Measurements from ENCODE around the gene BTF3.
"Not testable (repeated sequence)": the region's sequence is repeated elsewhere in the genome, so short reads cannot be mapped to it uniquely, and the experiment has no call there.

BTF3 gene

DNA sequence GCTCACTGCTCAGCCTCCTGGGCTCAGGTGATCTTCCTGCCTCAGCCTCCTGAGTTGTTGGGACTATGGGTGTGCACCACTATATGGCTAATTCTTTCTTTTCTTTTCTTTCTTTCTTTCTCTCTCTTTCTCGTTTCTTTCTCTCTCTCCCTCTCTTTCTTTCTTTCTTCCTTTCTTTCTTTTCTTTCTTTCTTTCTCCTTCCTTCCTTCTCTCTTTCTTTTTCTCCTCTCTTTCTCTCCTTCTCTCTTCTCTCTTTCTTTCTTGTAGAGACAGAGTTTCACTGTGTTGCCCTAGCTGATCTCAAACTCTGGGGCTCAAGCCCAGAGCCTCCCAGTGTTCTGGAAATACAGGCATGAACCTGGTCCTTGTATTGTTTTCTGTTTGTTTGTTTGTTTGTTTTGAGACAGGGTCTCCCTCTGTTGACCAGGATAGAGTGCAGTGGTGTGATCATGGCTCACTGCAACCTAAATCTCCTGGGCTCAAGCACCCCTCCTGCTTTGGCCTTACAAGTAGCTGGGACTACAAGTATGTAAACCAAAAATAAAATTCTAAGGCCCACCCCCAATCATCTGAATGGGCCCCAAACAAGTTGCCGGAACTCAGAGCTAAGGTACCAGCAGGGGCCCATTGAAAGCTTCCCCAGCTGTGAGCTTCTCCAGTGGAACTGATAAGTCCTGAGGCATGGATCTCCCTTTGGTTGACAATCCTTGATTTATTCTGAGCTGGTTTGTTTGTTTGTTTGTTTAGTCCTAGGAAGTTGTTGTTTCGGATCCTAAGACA is 11.9 kb upstream of the BTF3 start:
- no peak for DNase-seq

DNA sequence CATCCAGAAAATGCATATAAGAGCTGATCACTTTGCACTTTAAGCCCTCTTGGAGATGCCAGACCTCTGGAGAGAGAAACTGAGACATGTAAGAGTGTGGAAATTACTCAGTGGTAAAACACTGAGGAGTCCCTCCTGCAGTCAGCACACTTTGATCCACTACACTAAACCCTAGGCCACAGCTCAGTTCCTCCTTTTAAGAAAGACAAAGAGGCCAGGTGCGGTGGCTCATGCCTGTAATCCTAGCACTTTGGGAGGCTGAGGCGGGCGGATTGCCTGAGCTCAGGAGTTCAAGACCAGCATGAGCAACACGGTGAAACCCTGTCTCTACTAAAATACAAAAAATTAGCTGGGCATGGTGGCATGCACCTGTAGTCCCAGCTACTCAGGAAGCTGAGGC is 11.0 kb upstream of the BTF3 start:
- not testable (repeated sequence) for DNase-seq

DNA sequence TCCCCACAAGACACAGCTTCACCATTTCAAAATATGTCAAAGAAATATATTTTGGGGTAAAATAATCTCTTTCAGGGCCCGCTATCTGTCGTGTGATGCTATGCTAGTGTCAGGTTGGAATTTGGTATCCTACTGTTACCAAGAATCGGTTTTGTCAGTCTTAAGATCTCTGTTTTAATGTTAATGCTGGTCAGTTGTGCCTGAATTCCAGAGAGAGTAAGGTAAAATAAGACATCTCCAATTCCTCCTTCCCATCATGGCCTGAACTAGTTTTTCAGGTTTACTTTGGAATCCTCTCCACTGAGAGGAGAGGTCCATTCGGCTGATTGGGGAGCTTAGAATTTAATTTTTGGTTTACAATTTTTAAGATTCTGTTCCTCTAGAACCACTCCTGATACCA is 10.4 kb upstream of the BTF3 start:
- no peak for DNase-seq

DNA sequence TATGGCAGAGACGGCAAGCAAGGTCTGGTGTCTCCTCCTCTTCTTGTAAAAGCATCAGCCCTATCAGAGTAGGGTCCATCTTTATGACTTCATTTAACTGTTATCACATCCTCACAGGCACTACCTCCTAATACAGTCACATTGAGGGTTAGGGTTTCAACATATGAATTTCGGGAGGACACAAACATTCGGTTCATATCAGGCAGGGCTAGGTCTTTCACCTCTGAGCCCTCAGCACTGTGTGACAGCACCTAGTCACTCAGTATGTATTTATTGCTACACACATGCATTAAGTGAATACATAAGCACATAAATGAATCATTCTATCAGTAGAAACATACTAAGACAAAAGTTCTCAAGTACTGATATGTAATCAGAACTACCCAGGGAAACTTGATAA is 9.4 kb upstream of the BTF3 start:
- DNase-seq = no peak

DNA sequence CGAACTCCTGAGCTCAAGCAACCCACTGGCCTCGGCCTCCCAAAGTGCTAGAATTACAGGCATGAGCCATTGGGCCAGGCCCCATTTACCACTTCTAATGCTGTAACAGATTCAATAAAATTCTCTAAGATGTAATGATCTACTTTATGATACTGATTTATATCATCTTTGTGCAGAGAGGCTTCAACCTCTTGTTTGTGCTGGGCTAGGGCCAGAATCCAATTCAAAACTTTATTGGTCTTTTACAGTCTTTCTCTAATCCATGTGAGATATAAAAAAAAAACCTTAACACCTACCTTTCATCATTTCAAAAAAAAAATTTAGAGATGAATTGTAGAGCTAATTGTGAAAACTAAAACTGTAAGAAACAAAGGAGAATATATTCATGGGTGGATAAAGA is 8.2 kb upstream of the BTF3 start:
- DNase-seq = no peak

DNA sequence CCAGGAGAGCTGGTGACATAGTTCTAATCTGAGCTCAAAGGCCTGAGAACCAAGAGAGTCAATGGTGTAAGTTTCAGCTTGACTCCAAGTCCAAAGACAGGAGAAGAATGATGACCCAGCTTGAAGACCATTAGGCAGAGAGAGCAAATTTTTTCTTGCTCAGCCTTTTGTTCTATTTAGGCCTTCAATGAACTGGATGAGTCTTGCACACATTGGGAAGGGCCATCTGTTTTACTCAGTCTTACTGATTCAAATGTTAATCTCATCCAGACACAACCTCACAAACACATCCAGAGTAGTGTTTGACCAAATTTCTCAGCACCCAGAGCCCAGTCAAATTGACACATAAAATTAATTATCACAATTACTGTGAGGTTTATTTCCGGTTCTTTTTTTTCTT is 7.1 kb upstream of the BTF3 start:
- DNase-seq = no peak

DNA sequence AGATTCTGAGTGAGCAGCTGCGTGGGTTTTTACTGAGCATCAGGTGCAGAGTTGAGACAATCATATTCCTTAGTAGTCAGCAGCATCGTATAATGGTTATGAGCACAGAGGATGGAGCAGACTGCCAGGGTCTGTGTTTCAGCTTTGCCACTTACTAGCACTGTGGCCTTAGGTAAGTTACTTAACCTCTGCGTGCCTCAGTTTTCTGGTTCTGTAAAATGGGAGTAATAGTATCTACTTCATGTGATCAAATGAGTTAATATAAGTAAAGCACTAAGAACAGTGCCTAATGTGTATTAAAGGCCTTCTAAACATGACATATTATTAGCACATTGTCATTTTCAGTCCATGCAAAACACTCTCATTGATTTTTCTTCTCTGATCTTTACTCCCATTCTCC is 4.8 kb upstream of the BTF3 start:
- DNase-seq = no peak

DNA sequence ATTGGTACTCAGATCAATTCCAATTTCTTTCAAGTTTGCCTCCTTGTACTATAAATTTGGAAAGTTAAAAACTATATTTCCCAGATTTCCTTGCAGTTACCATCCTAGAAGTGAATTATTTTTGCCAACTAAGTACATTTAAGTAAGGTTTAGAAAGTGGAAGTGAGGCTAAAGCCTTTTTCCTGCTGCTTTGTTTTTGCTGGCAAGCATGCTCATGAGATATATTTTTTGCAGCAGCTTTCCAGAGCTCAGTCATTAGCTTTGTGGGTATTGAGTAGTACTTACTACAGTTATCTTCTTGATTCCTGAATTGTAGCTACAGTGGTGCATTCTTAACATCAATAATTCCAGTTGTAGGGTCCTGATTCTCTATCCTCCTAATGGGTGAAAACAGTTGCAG is 3.5 kb upstream of the BTF3 start:
- no peak for DNase-seq

DNA sequence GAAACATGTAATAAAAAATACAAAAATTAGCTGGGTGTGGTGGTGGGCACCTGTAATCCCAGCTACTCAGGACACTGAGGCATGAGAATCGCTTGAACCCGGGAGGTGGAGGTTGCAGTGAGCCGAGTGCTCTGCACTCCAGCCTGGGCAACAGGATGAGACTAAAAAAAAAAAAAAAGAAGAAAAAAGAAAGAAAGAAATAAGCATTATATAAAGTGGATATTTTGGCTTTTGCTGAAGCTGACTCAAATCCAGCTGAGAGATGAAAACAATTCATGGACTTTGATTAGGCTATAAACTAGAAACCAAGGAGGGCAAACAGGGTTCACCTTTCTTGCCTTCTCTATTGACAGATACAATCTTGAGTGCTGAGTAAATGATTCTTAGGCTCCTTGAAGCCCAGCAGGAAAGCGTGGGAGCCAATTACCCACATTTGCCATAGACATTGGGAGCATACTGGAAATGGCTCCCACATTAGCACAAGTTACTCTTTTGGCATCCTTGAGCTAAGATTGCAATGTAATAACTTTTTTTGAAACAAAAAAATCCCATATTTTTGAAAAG is 2.4 kb upstream of the BTF3 start:
- no peak for DNase-seq

DNA sequence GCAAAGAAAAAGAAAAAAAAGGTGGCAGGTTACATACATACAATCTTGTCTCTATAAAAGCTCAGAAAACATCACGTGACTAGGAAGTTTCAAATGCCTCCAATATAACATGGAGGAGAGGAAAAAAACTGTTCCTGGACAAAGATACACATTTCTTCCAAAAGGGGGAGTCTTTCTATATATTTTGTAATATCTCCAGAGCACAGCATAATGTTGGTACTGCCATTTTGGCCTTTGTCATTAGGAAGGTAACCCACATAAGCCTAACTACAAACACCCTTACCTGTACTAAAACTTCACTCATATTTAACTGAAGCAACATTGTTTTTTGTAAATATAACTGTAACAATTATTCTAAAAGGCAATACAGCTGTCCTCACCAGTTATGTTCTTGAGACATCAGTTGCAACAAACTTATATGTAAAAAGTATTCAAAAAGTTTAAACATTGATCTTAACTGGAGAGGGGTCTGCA is 1.2 kb upstream of the BTF3 start:
- DNase-seq = no peak

DNA sequence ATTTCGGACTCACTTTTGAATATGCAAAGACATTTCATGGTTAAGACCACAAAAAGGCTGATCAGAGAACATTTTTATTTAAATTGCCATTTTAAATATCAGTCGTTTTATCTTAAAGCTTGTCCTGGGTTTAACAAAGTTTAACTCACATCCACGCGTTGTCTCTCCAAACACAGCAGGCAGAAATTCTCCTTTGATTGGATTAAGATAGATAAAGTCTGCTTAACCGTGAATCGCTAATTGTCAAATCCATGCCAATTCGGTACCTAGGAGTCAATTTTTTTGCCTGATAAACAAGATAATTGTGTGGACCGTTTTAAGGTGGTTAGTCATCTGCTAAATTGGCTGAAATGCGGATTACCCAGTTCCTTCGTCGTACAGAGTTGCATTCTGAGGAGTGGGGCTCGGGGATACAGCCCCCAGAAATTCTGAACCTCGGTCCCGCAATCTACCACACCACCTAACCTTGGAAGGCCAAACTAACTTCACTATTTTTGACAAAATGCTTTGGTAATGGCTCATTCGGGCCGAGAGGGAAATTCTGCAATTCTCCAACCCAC is 665 bp upstream of the BTF3 start:
- no peak for DNase-seq

DNA sequence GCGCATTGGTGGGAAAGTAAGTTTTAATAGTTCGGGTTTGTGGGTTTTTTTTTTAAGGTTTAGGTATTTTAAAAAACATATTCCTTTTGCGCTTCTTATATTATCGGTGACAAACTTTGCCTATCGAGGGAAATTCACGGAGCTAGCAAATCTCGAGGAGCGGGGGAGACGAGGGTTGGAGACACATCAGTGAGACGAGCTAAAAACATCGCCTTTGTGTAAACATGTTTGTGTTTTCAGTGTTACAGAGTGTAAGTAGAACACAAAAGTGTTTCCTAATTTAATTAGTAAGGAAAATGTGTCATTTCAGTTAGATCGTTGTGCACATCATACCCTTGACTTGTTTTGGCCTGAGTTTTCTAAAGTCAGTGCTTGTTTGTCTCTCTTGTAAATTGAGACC is 945 bp downstream of the BTF3 start:
- DNase-seq = peak in 1 of 6 experiments; percentile 19

DNA sequence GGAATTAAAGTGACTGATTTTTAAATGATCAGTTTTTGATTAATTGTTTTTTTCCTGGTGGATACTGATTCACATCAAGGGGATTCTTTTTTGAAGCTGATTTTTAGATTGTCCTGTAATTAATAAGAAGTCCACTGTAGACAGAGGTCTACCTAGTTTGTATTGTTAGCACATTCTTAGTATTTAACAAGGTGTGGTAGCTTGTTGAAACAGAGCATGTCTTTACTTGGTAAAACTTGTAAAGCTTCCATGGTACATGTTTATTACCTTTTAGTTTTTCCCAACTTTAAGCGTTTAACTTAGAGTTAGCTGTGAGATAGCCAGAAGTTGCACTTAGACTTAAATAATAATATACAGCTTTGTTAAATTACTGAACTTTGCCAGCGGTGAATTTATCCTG is 1.5 kb downstream of the BTF3 start:
- no peak for DNase-seq

DNA sequence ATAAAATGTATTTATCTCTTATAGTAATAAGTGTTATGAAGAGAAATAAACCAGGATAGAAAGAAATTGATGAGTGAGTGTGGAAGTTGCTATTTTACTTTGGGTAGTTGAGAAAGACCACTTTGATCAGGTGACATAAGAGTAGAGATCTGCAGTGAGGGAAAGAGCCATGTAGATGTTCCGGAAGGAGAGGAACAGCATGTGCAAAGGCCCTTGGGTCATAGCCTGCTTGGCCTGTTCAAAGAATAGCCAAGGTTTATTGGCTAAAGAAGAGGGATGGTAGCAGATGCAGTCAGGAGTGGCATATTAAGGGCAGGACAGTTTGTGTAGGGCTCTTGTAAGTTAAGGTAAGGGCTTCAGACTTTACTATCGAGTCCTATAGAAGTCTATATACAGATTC is 3.2 kb downstream of the BTF3 start:
- DNase-seq = no peak

DNA sequence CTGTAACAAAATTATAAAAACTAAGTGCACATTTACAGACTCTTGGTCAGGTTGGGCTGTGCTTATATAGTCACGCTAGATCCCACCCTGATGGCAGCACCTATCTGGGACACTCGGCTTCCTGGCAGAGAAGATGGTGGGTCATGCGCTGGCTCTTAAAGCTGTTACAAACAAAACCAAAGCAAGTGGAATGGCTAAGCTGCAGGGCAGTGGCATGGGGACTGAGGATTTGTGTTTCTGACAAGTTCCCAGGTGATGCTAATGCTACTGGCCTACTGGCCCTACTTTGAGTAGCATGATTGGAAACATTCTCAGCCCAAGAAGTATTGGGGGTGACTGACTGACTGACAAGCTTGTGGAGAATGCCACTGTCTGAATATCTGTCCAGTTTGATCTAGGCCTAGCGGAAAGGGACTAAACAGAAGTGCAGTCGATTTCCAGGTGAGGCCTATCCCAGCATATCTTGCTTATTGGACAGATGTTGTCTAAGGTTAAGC is 8.3 kb downstream of the BTF3 start:
- DNase-seq = no peak

DNA sequence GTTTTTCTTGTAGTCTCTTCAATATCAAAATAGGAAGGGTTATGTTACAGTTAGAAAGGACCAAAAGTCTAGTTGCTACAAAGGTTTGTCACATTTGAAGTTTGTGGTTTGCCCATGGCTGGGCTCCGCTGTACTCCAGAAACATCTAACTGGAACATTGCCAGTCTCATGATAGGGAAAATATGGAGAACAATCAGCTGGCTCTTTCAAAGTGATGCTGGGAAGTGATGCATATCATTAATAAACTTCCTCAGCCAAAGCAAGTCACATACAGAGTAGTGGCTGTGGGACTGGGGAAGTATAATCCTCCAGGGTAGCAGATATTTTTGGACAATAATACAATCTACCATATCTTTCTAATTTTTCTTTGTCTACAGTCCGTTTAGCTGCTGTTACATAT is 8.8 kb downstream of the BTF3 start:
- no peak for DNase-seq

DNA sequence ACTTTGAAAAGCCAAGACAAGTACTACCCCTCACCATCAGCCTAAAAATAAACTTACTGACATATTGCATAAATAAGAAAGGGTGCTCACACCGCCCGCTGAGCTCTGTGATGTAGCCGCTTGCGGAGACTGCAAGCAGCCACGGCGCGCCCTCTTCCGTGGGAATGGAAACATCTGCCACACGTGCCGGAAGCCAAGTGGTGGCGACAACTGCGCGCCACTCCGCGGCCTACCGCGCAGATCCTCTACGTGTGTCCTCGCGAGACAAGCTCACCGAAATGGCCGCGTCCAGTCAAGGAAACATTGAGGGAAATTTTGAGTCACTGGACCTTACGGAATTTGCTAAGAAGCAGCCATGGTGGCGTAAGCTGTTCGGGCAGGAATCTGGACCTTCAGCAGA is 10.3 kb downstream of the BTF3 start:
- not testable (repeated sequence) for DNase-seq

DNA sequence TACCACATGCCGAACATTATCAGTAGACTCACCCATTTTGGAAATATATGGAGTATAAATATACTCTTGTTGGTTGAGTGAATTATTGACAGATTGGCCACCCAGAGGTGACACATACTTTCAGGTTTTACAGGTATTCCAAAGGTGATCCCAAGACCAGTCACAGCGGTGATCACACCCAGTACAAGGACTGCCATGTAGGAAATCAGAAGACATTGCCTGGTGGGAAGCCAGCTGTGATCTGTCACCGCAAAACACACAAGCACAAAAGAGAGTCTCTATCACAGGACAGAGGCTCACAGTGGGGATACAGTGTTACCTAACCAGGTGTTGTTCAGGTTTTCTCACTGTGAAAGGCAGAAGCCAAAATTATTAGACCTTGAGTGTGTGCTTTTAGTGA is 15.8 kb downstream of the BTF3 start:
- no peak for DNase-seq

DNA sequence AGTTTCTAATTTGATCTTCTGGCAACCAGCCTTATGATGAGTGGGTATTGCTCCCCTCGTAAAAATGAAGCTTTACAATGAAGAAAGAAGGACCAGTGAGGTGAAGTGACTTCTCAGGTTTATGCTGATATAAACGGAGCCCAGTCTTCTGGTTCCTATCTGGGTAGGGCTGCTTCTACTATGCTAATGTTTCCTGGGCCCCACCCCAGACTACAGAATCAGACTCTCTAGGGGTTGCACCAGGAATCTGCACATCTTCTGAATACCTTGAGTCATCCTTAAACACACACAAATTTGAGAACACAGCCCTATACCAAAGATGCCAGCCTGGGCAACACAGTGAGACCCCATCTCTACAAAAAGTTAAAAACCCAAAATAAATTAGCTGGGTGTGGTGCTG is 16.2 kb downstream of the BTF3 start:
- no peak for DNase-seq

DNA sequence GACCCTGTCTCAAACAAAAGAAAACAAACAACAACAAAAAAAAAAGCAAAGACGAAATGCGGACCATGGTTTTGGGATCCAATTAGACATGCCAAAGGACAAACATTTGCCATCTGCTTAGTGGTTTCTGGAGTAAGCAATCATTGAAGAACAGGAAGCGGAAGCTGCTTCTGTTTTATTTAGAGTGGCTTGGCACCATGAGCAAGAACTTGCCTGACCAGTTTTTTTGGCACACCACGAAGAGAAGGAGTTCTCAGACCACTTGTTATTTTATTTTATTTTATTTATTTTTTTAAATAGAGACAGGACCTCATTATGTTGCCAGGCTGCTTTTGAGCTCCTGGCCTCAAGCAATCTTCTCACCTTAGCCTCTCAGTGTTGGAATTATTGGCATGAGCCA is 17.0 kb downstream of the BTF3 start:
- no peak for DNase-seq

DNA sequence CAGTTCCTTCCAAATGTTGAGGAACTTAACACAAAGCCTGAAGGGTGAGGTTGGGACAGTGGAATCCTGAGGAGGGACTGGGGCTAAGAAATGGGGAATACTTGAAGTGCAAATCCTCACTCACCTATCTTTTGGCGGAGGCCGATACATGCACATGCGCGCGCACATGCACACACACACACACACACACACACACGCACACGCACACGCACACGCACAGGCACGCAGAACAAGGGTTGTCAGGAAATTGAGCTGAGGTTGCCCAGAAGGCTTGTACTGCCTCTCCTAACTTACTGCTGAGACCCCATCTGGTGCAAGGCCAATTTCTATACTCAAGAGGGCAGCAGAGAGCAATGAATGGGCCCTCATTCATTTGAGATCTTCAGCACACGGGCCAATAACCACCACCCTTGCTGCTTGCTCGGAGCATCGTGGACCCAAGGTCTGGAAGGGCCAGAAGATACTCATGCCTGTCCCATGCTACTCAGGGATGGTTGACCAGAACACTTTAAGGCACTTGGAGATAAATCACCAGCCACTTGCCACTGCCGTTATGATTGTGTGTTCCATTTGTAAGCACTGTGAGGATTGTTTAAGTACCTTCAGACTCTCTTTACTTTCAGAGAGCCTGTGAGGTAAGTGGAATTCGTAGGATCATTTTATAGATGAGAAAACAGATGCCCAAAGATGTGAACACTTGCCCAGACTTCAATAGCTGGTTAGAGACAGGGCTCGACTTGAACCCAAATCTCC is 21.5 kb downstream of the BTF3 start:
- DNase-seq = peak; percentile 32 to 85 (median 64)

DNA sequence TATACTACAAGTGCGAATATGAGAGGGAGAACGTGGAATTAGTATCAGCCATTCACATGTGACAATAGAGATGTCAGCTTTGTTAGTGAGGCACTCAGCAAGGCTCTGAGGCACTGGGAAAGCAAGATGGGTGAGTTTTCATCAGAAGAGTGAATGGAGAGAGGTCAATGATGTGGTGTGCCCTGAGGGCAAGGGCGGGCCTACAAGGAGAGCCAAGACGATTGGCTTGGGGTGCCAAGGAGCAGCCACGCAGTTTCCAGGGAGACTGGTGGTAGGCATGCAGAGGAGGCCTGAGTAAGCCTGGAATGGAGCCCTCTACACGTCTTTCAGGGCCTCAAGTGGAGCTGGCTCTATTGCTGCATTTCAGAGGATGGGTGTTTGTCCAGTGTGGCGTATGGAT is 24.7 kb downstream of the BTF3 start:
- DNase-seq = no peak

DNA sequence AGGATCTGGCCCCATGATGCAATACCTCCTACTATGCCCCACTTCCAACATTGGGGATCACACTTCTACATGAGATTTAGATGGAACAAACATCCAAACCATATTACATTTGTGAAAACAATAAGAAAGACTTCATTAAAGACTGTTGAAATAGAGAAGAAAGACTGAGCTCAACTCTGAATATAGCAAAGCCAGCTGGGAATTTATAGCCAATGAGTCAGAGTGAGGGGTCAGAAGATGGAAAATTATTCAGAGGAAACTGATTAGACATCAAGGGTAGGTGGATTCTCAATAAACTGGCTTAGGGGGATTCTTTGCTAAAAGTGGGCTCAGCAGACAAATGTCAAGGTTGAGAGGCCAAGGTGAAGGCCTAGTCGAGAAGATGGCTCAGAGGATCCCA is 25.6 kb downstream of the BTF3 start:
- no peak for DNase-seq
